NCI-H82 (cell line): ENCODE results near the gene APCDD1L.
A peak's percentile ranks its signal among the peaks of the same experiment; 100 is the strongest.

Experiments used
- DNase-seq: peaks from one replicate; lab custom pipeline; 2025; lab: John Stamatoyannopoulos, UW

The APCDD1L gene

DNA sequence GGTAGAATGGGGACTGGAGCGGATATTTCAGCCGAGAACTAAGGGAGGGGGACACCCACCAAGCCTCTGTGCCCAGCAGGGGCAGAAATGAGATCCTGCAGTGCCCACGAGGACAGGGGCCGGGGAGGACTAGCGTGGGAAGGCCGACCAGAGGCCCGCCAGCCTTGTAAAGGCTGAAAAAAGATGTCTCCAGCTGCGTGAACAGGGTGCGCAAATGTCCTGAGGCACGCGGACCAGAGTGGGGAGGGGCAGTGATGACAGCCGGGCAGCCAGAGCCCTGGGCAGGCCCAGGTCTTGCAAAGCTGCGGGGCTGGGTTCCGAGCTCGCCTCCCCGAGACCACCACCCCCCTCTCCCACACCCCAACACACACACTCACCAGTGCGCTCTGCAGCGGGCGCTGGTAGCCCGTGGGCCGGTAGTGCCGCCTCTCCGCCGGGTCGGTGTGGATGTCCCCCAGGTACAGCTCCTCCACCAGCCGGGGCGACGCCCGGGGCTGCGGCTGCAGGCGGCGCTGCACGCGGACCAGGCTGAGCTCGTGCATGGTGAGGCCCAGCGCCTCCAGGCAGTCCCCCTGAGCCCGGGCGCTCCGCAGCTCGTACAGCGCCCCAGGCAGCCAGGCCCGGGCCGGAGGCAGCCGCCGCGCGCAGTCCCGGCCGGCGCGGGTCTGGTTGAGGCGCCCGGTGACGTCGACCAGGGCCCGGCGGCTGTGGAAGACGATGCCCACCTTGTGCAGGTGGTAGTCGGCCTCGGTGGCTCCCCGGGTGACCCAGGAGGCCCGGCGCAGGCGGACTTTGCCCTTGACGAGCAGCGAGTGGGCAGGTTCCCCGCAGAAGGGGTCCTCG, 48.2 kb downstream of the APCDD1L start:
- no peak for DNase-seq

DNA sequence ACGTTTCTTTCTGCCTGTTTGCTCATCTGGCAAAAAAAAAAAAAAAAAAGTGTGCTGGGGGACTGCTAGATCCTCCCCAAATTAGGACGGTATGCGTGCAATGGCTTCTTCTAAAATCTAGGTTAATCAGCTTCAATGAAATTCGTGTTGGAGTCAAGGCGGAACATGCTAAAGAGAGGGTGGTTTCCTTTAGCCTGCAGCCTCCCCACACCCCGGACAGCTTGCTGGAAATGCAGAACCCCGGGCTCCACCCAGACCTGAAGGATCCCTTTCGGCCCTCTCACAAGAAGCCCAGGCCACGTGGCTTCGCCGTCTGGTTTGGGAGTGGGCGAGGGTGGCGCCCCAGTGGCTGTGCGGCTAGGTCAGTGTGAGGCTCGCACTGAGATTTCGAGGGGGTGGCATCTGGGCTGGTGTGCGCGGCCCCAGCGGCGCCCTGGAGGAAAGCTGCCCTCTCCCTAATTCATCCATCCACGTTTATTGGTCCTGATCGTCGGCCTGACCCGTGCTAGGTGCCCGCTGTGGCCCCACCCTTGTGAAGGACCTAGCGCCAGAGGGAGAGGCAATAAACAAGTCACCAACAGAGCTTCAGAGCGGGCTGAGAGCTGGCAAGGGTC, 49.0 kb downstream of the APCDD1L start:
- no peak for DNase-seq

DNA sequence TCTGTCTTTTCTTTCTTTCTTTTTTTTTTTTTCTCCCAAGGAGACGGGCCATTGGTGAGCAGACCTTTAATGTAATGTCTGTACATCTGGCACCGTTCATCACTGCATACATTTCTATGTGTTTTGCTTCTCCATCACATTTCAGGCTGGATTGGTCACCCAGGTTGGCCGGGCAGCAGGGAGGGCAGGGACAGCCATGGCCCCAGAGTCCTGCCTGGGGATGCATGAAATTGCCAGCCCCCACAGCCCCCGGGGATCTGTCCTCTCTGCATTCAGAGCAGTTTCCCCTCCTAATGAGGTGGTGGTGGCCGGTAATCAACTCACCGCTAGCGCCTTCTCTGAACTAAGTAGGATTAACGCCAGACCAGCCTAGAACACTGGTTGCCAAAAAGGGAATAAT, 50.4 kb downstream of the APCDD1L start:
- peak; percentile 7 for DNase-seq

DNA sequence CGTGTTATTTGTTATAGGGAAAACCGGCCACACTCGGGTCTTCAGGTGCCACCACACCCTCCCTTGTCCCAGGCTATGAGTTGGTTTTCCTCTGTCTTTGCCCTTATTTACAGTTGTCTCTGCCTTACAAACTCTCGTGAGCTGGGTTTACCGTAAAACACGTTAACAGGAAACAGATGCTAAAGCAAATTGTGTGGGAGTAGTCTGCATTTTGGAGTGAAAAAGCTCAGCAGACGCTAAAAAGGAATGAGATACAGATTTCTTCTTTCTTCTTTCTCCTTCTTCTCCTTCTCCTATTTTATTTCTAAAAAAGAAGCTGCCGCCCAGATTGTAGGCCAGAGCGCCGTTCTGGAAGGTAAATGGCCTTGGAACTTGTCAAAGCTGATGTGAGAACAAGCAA, 51.9 kb downstream of the APCDD1L start:
- DNase-seq: no peak

DNA sequence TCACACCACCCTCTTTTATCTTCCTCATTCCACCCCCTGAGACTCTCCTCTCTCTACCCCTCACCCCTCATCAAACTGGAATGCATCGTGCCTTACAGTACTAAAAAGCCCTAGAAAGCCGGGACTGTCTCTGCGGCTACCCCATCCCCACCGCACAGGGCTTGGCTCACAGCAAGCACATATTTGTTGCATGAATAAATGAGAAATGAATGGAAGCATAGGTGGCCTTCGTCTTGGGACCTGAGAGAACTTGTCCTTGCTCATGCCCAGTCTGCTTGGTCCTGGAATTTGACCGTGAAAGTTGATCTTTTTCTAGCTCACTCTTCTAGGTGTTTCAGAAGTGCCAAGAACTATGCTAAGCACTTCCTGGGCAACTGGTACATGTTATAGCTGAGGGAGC, 53.3 kb downstream of the APCDD1L start:
- no peak for DNase-seq

DNA sequence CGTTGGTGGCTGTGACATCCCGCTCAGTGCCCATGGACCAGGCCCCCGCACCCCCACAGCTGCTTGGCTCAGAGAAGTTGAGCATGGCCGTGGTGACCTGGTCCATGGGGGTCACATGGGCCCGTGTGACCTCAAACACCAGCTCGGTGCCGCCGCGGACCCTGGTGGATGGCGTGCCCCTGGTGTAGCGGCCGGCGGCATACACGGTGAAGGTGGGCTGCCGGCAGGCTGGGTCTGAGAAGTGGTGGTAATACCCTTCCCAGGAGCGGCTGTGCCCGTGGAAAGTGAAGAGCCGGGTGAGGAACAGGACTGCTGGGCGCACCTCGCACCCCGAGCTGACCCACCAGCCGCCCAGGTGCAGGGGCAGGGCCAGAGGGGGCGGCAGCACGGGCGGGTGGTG, 54.1 kb downstream of the APCDD1L start:
- no peak for DNase-seq

DNA sequence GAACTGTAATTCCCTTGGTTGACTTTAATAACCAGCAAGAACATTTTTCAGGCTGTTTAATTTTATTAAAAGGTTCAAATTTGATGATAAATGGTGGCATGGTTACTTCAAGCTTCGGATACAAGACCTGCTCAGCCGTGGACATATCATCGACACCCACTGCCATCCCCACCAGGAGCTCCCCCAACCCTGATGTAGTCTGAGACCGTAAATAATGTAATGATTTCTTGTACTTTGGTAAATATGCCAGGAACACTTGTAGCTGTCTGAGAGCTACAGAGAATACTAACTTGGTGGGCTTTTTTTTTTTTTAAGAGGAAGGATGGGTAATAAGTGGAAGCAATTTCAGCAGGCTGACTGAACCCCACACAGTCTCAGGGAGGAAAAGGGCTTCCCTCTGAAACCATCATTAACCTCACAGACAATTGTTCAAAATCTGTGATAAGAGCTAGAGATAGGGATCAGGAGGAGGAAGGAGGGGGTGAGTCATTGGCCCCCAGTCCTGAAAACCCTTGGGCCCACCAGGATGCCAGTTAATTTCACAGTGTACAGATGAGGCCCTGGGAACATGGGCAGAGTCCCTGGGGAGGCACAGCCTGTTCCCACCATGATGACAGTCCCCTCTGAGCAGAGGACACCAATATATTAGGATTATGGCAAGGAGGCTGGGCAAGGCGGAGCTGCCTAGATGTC, 56.0 kb downstream of the APCDD1L start:
- DNase-seq: no peak

DNA sequence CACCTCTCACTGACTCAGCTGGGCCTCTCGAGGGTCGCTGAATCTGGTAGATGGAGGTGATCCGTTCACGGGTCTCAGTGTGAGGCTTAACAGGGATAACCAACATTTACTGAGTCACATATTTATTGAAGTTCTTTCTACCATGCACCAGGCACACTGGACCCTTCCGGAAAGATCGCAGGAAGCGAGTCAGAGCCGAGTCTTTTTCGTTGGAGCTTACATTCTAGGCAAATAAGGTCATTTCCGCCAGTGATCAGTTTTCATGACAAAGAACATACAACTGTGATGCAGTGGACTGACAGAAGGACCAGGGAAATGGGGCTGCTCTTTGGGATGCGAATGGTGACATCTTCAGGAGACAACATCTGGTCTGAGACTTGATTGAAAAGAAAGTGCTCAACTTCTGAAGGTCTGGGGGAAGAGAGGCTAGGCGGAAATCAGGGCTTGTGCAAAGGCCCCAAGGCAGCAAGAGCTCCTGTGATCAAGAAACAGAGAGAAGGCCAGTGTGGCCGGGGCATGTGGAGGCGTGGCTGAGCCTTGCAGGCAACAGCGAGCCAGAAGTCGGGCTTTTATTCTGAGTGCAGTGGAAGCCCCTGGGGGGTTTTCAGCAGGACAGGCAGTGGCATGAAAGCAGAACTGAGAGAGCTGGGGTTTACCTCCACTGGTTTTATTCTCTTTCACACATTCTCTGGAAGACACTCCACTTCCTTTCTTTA, 56.7 kb downstream of the APCDD1L start:
- DNase-seq: no peak

DNA sequence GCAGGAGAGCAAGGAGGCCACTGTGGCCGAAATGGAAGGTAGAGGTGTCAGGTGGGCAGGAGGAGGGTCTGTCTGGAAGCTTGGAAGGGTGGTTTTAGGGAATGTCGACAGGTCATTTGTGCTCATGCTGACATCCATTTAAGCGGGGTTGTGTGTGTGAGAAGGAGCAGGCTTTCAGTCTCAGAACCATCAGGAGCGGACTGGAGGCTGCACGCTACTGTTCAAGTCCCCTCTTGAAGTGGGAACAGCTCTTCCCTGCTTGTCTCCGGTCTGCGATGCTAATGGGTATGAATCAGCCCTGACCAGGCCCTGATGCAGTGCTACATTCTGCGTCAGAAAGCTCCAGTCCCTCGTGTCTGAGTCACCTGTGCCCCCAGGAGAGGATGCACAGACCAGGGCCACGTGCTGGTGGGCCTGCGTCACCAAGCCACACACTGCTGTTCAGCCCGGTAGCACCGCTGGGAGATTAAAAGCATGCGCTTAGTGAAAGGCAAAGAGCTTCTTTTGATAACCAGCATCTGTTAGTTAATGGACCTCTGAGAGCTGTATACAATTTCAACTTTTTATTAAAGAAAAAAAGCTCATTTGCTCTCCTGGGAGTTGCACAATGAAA, 58.0 kb downstream of the APCDD1L start:
- peak; percentile 54 for DNase-seq

DNA sequence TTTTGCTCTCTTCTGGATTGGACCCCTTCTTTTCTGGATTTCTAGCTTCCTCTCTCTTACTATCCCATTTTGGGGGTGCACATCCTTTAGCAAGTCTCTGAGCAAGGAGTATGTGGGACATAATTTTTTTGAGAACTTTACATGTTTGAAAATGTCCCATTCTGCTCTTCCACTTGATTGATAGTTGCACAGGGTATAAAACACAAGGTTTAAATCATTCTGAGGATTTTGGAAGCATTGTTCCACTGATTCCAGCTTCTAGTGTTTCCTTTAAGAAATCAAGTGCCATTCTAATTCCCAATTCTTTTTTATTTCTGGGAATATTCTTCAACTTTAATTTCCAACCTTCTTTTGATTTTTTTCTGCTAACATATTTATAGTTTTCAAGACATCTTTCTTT, 60.7 kb downstream of the APCDD1L start:
- no peak for DNase-seq

DNA sequence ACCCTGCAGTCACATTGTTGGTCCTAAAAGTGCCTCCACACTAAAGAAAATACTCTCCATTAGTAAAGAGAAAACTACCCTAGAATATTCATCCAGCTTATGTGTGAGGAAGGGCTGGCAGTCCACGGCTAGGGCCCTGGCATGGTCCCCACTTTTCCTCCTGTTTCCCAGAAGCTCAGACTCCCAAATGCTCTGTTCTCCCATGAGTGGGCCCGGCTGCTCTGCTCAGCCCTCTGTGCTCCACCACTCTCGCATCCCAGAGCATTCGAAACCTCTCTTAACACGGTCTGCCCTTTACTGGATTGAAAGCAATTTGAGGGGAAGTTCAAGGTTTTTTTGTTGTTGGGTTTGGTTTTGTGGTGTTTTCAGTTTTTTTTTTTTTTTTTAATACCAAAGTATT, 61.8 kb downstream of the APCDD1L start:
- DNase-seq: no peak

DNA sequence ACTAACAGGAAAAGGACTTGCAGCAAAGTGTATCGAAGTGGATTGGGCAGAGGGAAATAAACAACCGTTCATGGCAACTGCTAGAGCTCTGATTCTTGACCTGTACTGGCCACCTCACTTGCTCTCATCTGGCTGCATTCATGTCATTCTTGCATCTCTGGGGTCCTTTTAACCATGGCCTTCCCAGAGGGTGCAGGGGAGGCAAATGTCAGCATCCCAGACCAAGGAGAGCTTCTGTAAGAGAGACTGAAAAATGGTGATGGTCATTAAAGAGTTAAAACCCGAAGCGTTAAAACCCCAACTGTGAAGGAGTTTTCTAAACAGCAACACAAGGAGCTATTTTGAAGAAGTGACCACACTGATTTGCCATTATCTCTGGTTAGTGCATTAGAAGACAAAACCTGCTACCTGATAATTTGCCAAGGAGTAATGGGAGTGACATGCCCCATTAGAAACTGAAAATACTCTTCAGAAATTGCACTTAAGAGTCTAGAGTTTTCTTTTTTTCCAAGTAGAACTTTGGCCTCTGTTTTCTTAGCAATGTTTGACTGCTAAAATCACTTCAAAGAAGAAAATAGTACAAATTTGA, 62.4 kb downstream of the APCDD1L start:
- no peak for DNase-seq

DNA sequence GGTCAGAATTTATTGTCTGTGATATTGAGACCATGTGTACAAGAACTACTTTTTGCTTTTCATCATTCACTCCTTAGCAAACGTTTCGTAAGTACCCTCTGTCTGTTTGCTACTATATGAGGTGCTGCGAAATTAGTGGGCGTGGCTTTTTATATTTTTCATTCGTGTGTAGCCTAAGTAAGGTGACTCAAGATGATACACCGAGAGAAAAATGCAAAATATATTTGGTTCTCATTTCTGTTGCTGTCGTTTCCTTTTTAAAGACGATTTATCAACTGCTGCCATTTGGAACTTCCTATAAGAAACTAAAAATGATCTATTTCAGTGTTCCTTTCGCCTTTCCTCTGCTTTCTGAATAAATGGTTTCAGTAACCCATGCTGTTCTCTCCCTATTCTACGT, 64.9 kb downstream of the APCDD1L start:
- DNase-seq: no peak

DNA sequence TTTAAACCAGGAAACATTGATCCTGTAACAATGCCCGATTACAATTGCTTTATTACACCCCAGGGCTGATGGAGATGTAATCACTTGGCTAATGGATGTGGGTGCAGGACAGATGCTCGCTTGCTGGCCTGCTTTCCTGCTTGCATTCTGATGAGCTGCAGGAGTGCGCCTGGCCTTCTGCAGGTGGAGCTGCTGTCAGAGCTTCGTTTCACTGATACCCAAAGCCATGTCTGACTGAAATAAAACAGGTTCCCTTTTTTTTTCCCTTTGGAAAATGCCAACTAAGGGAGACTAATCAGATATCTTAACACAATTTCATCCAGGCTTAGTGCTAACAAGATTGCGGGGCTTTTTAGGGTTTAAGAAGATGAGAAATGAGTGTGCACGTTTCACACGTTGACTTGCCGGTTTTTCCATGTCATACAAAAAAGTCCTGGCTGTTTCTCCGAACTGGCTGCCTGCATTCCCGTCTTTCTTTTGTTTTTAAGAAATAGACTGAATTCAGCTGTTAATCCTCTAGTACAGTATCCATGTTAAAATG, 65.4 kb downstream of the APCDD1L start:
- DNase-seq: peak; percentile 97

DNA sequence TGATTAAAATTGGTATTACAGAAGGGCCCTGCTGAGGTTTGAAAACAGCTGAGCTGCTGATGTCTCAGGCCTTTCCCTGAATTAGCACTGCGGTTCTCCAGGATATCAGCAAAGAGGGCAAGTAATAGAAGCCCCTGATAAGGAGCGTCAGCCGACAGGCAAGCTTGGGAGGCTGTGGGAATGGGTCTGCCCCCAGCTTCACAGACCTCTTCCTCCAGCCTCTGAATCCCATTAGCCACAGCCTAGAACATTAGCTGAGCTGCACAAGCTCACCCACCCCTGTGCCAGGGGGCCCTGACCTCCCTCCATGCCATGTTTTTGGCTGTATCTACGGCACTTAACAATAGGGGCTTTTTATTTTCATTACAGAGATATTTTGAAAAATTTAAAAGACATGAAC, 66.2 kb downstream of the APCDD1L start:
- DNase-seq: peak; percentile 84

DNA sequence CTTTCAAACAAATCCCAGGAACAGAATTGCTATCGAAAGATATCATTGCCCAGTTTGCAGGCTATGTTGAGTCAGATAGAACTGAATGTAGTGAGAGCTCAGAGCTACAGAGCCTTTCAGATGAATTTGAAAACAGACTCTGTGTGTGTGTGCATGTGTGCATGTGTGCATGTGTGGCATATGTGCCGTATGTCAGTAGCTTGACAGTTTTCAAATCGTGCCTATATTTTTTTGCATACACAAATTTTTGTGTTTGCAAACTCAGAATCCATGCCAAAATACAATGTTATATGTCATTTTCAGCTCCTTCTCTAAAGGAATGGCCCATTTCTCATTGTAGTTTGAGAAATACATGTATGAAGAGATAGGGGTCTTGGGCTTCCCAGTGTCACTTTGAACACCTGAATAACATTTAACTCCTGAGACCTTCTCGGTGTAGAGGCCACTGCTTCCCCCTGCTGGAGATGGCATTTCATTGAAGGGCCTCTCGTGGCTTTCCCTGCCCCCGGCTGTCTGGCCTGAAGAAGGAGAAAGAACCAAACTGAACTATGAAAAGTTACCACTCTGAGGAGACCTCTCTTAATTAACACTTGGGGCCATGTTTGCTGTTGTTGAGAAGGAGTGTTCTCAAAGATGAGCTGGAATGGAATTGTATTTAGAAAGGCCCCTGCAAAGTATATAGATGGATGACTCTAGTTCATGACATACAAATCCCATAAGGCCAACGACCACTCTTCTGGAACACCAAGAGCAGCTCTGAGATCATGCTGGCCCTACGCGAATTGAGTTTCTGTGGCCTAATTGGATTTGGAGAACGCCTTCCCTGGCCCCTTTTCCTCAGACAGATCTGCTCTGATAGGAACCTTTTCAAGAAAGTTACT, 67.4 kb downstream of the APCDD1L start:
- peak; percentile 80 for DNase-seq

DNA sequence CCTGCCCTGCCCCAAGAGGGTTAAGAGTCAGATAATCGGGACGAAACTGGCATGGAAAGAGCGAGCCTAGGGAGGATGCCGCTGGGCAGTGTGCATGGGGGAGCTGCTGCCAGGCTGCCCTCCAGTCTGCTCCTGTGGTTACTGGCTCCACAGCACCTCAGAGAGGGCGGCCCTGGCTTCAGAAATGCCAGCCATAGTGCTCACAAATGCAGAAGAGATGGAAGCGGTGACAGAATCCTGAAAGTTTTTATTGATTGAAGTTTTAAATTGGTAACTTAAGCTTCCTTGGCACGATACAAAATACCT, 68.3 kb downstream of the APCDD1L start:
- no peak for DNase-seq

DNA sequence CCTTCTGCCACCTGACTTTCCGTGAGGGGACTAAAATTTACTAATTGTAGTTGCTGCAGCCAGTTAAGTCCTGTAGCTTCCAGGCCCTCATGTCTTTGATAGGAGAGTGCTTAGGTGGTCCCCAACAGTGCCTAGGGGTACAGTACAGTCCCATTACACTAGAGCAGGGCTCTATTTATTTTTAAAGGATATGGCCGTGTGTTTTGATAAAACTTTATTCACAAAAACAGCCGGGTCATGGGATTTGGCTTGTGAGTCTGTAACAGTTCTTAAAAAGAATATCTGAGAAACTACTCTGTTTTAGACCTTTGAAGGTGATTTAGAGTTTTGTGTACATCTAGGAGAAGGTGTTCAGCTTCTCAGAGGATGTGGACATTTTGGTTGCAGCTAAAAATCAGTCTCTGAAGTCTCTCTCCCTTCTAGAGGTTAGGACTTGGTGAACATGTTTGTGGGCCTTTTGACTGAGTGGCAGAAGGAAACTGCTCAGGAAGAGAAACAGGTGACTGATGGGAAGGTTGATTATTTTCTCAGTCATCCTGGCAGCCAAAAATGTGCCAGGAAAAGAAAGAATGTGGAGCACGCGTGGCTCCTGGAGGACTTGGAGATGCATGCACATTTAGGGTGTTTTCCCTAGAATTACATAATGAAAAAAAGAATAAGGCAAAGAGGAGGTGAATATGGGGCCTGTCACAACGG, 68.8 kb downstream of the APCDD1L start:
- no peak for DNase-seq

DNA sequence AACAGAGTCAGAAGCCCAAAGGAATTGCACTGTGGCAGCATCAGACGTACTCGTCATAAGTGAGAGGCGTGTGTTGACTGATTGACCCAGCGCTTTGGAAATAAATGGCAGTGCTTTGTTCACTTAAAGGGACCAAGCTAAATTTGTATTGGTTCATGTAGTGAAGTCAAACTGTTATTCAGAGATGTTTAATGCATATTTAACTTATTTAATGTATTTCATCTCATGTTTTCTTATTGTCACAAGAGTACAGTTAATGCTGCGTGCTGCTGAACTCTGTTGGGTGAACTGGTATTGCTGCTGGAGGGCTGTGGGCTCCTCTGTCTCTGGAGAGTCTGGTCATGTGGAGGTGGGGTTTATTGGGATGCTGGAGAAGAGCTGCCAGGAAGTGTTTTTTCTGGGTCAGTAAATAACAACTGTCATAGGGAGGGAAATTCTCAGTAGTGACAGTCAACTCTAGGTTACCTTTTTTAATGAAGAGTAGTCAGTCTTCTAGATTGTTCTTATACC, 70.4 kb downstream of the APCDD1L start:
- no peak for DNase-seq

DNA sequence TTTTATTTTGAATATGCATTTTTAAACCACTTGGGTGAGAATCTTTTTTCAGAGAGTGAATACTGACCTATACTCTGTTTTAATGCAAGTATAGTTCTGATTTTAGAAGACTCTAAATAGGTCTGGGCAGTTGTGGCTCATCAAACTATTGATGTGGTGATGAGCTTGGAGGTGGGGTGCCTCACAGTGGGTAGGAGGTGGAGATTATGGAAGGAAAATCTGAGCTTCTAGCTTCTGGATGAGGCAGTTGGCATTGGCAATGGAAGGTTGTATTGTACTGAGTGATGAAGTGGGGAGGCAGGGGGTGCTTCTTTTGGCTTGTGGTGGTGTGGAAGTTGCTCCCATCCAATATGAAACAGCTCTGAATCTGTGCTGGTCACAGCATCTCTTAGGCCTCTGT, 73.5 kb downstream of the APCDD1L start:
- DNase-seq: no peak
